Dermis microvascular lymphatic vessel endothelial cell (primary cell): ENCODE results near the gene KATNA1. TPM values are rescaled to one million over a fixed set of nuclear protein-coding genes. Genes with fewer than 3 reads are reported as not detected.

ENCODE experiments used
- DNase-seq, 2 donors: peaks; one replicate each; pipeline versions ENCODE4 v3.0.0 to v3.0.0-alpha.2; 2010; ENCODE audit warnings: low read depth in 2 of 2
- total RNA-seq: library from RNA; depleted of rRNA; stranded (reverse); fragments of >200 nt; gene quantifications from 2 replicates; pipeline ENCODE4 v1.2.1, GENCODE V29; 2014

KATNA1 gene
- total RNA-seq, 1 donor from 2014 or later, result 16.7 TPM

GRCh38 chr6:149608381-149608982, 40.0 kb downstream of the KATNA1 start:
- DNase-seq, result no peak

GRCh38 chr6:149600508-149600907, 48.0 kb downstream of the KATNA1 start:
- DNase-seq, result no peak

- DNase-seq, result no peak
Observed at GRCh38 chr6:149593408-149593807, 55.1 kb downstream of the KATNA1 start.

GRCh38 chr6:149592983-149593382, 55.5 kb downstream of the KATNA1 start:
- DNase-seq, result no peak

GRCh38 chr6:149586149-149586548, 62.4 kb downstream of the KATNA1 start:
- DNase-seq, result no peak

- DNase-seq, result no peak
Observed at GRCh38 chr6:149581349-149581748, 67.2 kb downstream of the KATNA1 start.

- DNase-seq, result no peak
Observed at GRCh38 chr6:149580880-149581279, 67.6 kb downstream of the KATNA1 start.

- no peak for DNase-seq
Observed at GRCh38 chr6:149567945-149568585, 80.4 kb downstream of the KATNA1 start.

GRCh38 chr6:149567194-149567586, 81.3 kb downstream of the KATNA1 start:
- no peak for DNase-seq

GRCh38 chr6:149566410-149567193, 81.9 kb downstream of the KATNA1 start:
- DNase-seq, result peak in 1 of 2 donors; percentile 67

- DNase-seq, result peak; percentile 90 to 93
Observed at GRCh38 chr6:149565527-149566409, 82.7 kb downstream of the KATNA1 start, which contains the start of gene GINM1. Gene GINM1, plus strand, starts transcription at chr6:149566375. Its CDS starts 40 bp downstream, at chr6:149566415.

- DNase-seq, result peak in 1 of 2 donors; percentile 45
Observed at GRCh38 chr6:149563928-149564325, 84.6 kb downstream of the KATNA1 start.

- DNase-seq, result peak in 1 of 2 donors; percentile 81
Observed at GRCh38 chr6:149563203-149563927, 85.1 kb downstream of the KATNA1 start.

- DNase-seq, result no peak
Observed at GRCh38 chr6:149560736-149561135, 87.8 kb downstream of the KATNA1 start.

- no peak for DNase-seq
Observed at GRCh38 chr6:149559389-149559788, 89.1 kb downstream of the KATNA1 start.

- DNase-seq, result no peak
Observed at GRCh38 chr6:149558029-149558428, 90.5 kb downstream of the KATNA1 start.

GRCh38 chr6:149551920-149552319, 96.6 kb downstream of the KATNA1 start:
- DNase-seq, result no peak

GRCh38 chr6:149545754-149546471, 102.6 kb downstream of the KATNA1 start, which contains the start of gene PPIL4:
Gene PPIL4, minus strand, starts transcription at chr6:149546043. Its CDS starts 38 bp downstream, at chr6:149546005.
- peak; percentile 87 to 96 for DNase-seq

- peak; percentile 82 to 84 for DNase-seq
Observed at GRCh38 chr6:149545258-149545753, 103.2 kb downstream of the KATNA1 start.
